IMR-90 (cell line): Measurements from ENCODE around the gene BANP. TPM values are rescaled to one million over a fixed set of nuclear protein-coding genes. Genes with fewer than 3 reads are reported as not detected.

ENCODE experiments used
- ATAC-seq: fragments of 200-7000 bp; cut with Tn5 transposase; 2 replicates; pipeline ENCODE4 v1.9.1; 2020; ENCODE audit warnings: low read depth, mild to moderate bottlenecking, moderate library complexity
- BruUV-seq: library from RNA; stranded (reverse); fragments of 400-500 nt; replicated peaks from 2 replicates; lab custom pipeline; 2021; lab: Mats Ljungman, UMichigan
- CTCF ChIA-PET: fragments of 300-600 bp; formaldehyde crosslinking; extraction: SDS; loops from one replicate; lab custom pipeline; 2021; ENCODE audit warnings: antibody characterized with exemption; lab: Yijun Ruan, JAX
- POLR2A ChIA-PET: fragments of 300-600 bp; sonication (Branson Sonifier 250); formaldehyde crosslinking; loops from one replicate; lab custom pipeline; 2022; ENCODE audit warnings: antibody characterized with exemption; ENCODE audit not compliant: unreplicated experiment; lab: Charles Lee
- DNase-seq: peaks from one replicate; pipeline ENCODE4 v3.0.0; 2013
- H2AFZ ChIP-seq: replicated peaks from 2 replicates; pipeline ENCODE3; 2013; ENCODE audit warnings: low read length, mild to moderate bottlenecking; ENCODE audit not compliant: poor library complexity
- H2AK5ac ChIP-seq: 2 replicates; pipeline ENCODE4 v1.6.1; 2013; ENCODE audit warnings: low read depth, low read length, inconsistent platforms
- H2AK9ac ChIP-seq: replicated peaks from 2 replicates; pipeline ENCODE3; 2013; ENCODE audit warnings: mild to moderate bottlenecking, low read depth, low read length, moderate library complexity; ENCODE audit not compliant: poor library complexity
- H2BK120ac ChIP-seq: 2 replicates; pipeline ENCODE4 v1.6.1; 2013; ENCODE audit warnings: low read depth, low read length, inconsistent platforms
- H2BK15ac ChIP-seq: 3 replicates; pipeline ENCODE4 v1.6.1; 2013; ENCODE audit warnings: low read depth, low read length, inconsistent platforms
- H2BK20ac ChIP-seq: 2 replicates; pipeline ENCODE4 v1.6.1; 2013; ENCODE audit warnings: low read depth, mild to moderate bottlenecking, inconsistent platforms, low read length, moderate library complexity
- H2BK5ac ChIP-seq: 2 replicates; pipeline ENCODE4 v1.6.1; 2013; ENCODE audit warnings: mild to moderate bottlenecking, low read depth, low read length, inconsistent platforms; ENCODE audit not compliant: poor library complexity, severe bottlenecking
- H3K14ac ChIP-seq: replicated peaks from 2 replicates; pipeline ENCODE4 v1.6.1; 2013; ENCODE audit warnings: low read depth, low read length, inconsistent platforms
- H3K18ac ChIP-seq: 2 replicates; pipeline ENCODE4 v1.6.1; 2013; ENCODE audit warnings: low read depth, low read length, control low read depth
- H3K23ac ChIP-seq: 2 replicates; pipeline ENCODE4 v1.6.1; 2013; ENCODE audit warnings: low read depth, low read length, inconsistent platforms
- H3K27ac ChIP-seq: 2 replicates; pipeline ENCODE4 v1.5.1; 2013; ENCODE audit warnings: mild to moderate bottlenecking, control low read depth, low read length; ENCODE audit not compliant: insufficient read depth
- H3K27me3 ChIP-seq: 2 replicates; pipeline ENCODE4 v1.6.1; 2013; ENCODE audit warnings: low read length; ENCODE audit not compliant: control insufficient read depth, insufficient read depth
- H3K36me3 ChIP-seq: 2 replicates; pipeline ENCODE4 v1.6.1; 2013; ENCODE audit warnings: low read length, mixed read lengths; ENCODE audit not compliant: control insufficient read depth, insufficient read depth
- H3K4ac ChIP-seq: 2 replicates; pipeline ENCODE4 v1.6.1; 2013; ENCODE audit warnings: low read depth, low read length, inconsistent platforms
- H3K4me1 ChIP-seq: 2 replicates; pipeline ENCODE4 v1.6.1; 2013; ENCODE audit warnings: low read length, mixed read lengths; ENCODE audit not compliant: control insufficient read depth, insufficient read depth
- H3K4me2 ChIP-seq: 2 replicates; pipeline ENCODE4 v1.6.1; 2013; ENCODE audit warnings: low read depth, mild to moderate bottlenecking, control low read depth, low read length, moderate library complexity
- H3K4me3 ChIP-seq: 2 replicates; pipeline ENCODE4 v1.5.1; 2013; ENCODE audit warnings: low read depth, mild to moderate bottlenecking, control low read depth, low read length, moderate library complexity; ENCODE audit not compliant: insufficient read depth
- H3K56ac ChIP-seq: 2 replicates; pipeline ENCODE4 v1.6.1; 2013; ENCODE audit warnings: low read length, inconsistent platforms; ENCODE audit not compliant: insufficient read depth; ENCODE audit errors: extremely low read depth
- H3K79me1 ChIP-seq, 2 experiments: 2 replicates each; pipeline ENCODE4 v1.6.1; 2013; ENCODE audit warnings: low read length in 2 of 2, inconsistent platforms in 1 of 2, low read depth in 1 of 2
- H3K9ac ChIP-seq: 2 replicates; pipeline ENCODE4 v1.6.1; 2013; ENCODE audit warnings: low read depth, low read length, control low read depth
- H3K9me1 ChIP-seq: 2 replicates; pipeline ENCODE4 v1.6.1; 2013; ENCODE audit warnings: low read length, inconsistent platforms; ENCODE audit not compliant: insufficient read depth
- H3K9me3 ChIP-seq: 2 replicates; pipeline ENCODE4 v1.6.1; 2013; ENCODE audit warnings: low read length; ENCODE audit not compliant: control insufficient read depth, insufficient read depth
- H4K20me1 ChIP-seq: 2 replicates; pipeline ENCODE4 v1.6.1; 2013; ENCODE audit warnings: low read length, inconsistent platforms; ENCODE audit not compliant: insufficient read depth
- H4K5ac ChIP-seq: 2 replicates; pipeline ENCODE4 v1.6.1; 2013; ENCODE audit warnings: mild to moderate bottlenecking, low read depth, low read length, control low read depth
- H4K8ac ChIP-seq, 2 experiments: 2 replicates each; pipeline ENCODE4 v1.6.1; 2013; ENCODE audit warnings: low read depth in 2 of 2, low read length in 2 of 2, control low read depth in 1 of 2, inconsistent platforms in 1 of 2
- H4K91ac ChIP-seq: 2 replicates; pipeline ENCODE4 v1.6.1; 2013; ENCODE audit warnings: low read depth, low read length, inconsistent platforms; ENCODE audit not compliant: insufficient read depth
- BHLHE40 ChIP-seq: fragments of 150-350 bp; IDR thresholded peaks from 2 replicates; pipeline ENCODE4 v1.6.1; 2016; ENCODE audit warnings: mild to moderate bottlenecking, low read depth, low read length
- CEBPB ChIP-seq: IDR thresholded peaks from 2 replicates; pipeline ENCODE4 v1.6.1; 2012; ENCODE audit warnings: low read depth, low read length, improper control_type of control experiment
- FOS ChIP-seq: fragments of 150-350 bp; IDR thresholded peaks from 2 replicates; pipeline ENCODE4 v1.6.1; 2016; ENCODE audit warnings: low read depth, low read length
- MAFK ChIP-seq: IDR thresholded peaks from 2 replicates; pipeline ENCODE4 v1.6.1; 2012; ENCODE audit warnings: low read depth, low read length, improper control_type of control experiment
- MAZ ChIP-seq: IDR thresholded peaks from 2 replicates; pipeline ENCODE4 v1.6.1; 2012; ENCODE audit warnings: low read depth, mild to moderate bottlenecking, low read length, improper control_type of control experiment, moderate library complexity, borderline replicate concordance
- MXI1 ChIP-seq: IDR thresholded peaks from 2 replicates; pipeline ENCODE4 v1.6.1; 2012; ENCODE audit warnings: low read depth, mild to moderate bottlenecking, low read length, moderate library complexity, borderline replicate concordance
- NFE2L2 ChIP-seq: fragments of 150-350 bp; IDR thresholded peaks from 2 replicates; pipeline ENCODE4 v1.6.1; 2016; ENCODE audit warnings: low read depth, mild to moderate bottlenecking, low read length
- POLR2A ChIP-seq: IDR thresholded peaks from 2 replicates; pipeline ENCODE4 v1.6.1; 2012; ENCODE audit warnings: mild to moderate bottlenecking, low read depth, low read length
- RAD21 ChIP-seq: IDR thresholded peaks from 2 replicates; pipeline ENCODE4 v1.6.1; 2012; ENCODE audit warnings: low read length, improper control_type of control experiment
- WGBS, 2 experiments: methylation state at CpG; one replicate each; pipeline versions ENCODE4 v1.1.5 to v1.1.7; 2013; ENCODE audit warnings: missing lambda C conversion rate in 2 of 2; ENCODE audit not compliant: insufficient read length in 1 of 2; ENCODE audit errors: extremely low coverage in 2 of 2; 5-methylcytosine and 5-hydroxymethylcytosine counted together
- dilution Hi-C: fragments of 300-500 bp; cut with HindIII; formaldehyde crosslinking; loops from one replicate; pipeline ENCODE4 v1.14.3; 2018; ENCODE audit warnings: low sequenced_read_pairs; ENCODE audit not compliant: unreplicated experiment
- in situ Hi-C: fragments of 300-500 bp; cut with MboI; formaldehyde crosslinking; loops from 3 replicates; pipeline ENCODE4 v1.14.3; 2019; ENCODE audit warnings: low sequenced_read_pairs, inconsistent platforms, mixed read lengths
- intact Hi-C: fragments of 100-400 bp; cut with micrococcal nuclease; formaldehyde crosslinking; loops from 2 replicates; pipeline ENCODE4 v1.10.0; 2022
- polyA plus RNA-seq, 3 experiments: library from polyadenylated mRNA; depleted of rRNA; stranded (reverse); fragments of >200 nt; gene quantifications; 2 replicates each; pipeline ENCODE4 v1.2.3, GENCODE V29; 2012; ENCODE audit warnings: low replicate concordance in 1 of 3
- total RNA-seq: library from RNA; depleted of rRNA; stranded (reverse); fragments of >200 nt; gene quantifications from 2 replicates; pipeline ENCODE4 v1.2.3, GENCODE V29; 2012
- TF ChIP-seq, protein P1 (sequence below): fragments of 150-350 bp; IDR thresholded peaks from 2 replicates; pipeline ENCODE4 v1.6.1; 2016; ENCODE audit warnings: low read depth, mild to moderate bottlenecking, low read length, moderate library complexity, borderline replicate concordance
- TF ChIP-seq, protein P2 (sequence below): conservative IDR thresholded peaks from 2 replicates; pipeline ENCODE4 v1.5.1; 2012; ENCODE audit warnings: mild to moderate bottlenecking, low read depth, low read length, improper control_type of control experiment

The BANP gene
- total and polyA plus RNA-seq, 2 of the 4 experiments (the other 2 are of a cell fraction) = 17.4 to 17.9 TPM

DNA sequence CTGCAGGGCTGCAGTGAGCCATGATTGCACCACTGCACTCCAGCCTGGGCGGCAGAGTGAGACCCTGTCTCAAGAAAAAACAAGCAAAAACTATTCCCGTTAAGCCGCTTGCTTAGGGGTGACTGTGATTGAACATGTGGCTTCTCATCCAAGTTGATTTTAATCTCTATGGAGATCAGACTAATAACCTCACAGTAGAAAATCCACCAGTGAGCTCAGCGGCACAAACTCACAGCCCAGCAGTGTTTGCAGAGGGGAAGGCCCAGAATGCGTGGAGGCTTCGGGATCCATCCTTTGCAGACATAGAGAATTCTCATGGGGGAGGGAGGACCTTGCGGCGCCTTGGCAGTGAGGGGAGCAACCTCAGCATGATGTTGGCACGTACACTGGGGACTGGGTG is 7.4 kb downstream of the BANP start:
- H3K23ac ChIP-seq = no peak overlapping the region
- H4K20me1 ChIP-seq = peaks cover 16% of the 10 kb centered on the region
- H3K4me3 ChIP-seq = no peak overlapping the region
- H3K9me1 ChIP-seq = peaks cover 17% of the 10 kb centered on the region
- H4K91ac ChIP-seq = no peak overlapping the region
- ChIA-PET CTCF (no interaction called here), POLR2A (no interaction called here)
- no peak overlapping the region for H3K9ac ChIP-seq
- peaks cover 4% of the 10 kb centered on the region for H3K36me3 ChIP-seq
- no peak overlapping the region for H3K56ac ChIP-seq
- intact Hi-C loops (loop anchor here (10.0 kb wide), 3 partner anchors 346 to 606 kb away; partner anchors contain the start of gene ZNF469), dilution Hi-C loops (no loop called here), in situ Hi-C loops (no loop called here)
- no peak overlapping the region for H3K4ac ChIP-seq
- no TSS peak for BruUV-seq
- TF ChIP-seq FOS (no peak), MAFK (no peak), RAD21 (no peak), NFE2L2 (no peak), CEBPB (no peak), POLR2A (no peak), MXI1 (no peak), BHLHE40 (no peak), MAZ (no peak)
- TF ChIP-seq, protein P1, sequence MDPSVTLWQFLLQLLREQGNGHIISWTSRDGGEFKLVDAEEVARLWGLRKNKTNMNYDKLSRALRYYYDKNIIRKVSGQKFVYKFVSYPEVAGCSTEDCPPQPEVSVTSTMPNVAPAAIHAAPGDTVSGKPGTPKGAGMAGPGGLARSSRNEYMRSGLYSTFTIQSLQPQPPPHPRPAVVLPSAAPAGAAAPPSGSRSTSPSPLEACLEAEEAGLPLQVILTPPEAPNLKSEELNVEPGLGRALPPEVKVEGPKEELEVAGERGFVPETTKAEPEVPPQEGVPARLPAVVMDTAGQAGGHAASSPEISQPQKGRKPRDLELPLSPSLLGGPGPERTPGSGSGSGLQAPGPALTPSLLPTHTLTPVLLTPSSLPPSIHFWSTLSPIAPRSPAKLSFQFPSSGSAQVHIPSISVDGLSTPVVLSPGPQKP = no peak
- TF ChIP-seq, protein P2, sequence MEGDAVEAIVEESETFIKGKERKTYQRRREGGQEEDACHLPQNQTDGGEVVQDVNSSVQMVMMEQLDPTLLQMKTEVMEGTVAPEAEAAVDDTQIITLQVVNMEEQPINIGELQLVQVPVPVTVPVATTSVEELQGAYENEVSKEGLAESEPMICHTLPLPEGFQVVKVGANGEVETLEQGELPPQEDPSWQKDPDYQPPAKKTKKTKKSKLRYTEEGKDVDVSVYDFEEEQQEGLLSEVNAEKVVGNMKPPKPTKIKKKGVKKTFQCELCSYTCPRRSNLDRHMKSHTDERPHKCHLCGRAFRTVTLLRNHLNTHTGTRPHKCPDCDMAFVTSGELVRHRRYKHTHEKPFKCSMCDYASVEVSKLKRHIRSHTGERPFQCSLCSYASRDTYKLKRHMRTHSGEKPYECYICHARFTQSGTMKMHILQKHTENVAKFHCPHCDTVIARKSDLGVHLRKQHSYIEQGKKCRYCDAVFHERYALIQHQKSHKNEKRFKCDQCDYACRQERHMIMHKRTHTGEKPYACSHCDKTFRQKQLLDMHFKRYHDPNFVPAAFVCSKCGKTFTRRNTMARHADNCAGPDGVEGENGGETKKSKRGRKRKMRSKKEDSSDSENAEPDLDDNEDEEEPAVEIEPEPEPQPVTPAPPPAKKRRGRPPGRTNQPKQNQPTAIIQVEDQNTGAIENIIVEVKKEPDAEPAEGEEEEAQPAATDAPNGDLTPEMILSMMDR = no peak
- DNase-seq = no peak
- H3K14ac ChIP-seq = no peak overlapping the region
- WGBS, 2 experiments = 100% methylated on average over 4 of the region's 9 CpGs; no CpG with 5 or more reads in 1 of the 2 experiments
- H4K8ac ChIP-seq = no peak overlapping the region
- no peak overlapping the region for H3K4me2 ChIP-seq
- ATAC-seq = no peak
- H3K79me1 ChIP-seq = peaks cover 27 to 96% of the 10 kb centered on the region in 2 experiments
- no peaks in the 10 kb centered on the region for H3K27me3 ChIP-seq
- H2BK5ac ChIP-seq = no peak overlapping the region
- no peak overlapping the region for H3K18ac ChIP-seq
- no peak overlapping the region; the same call in 1 of the 2 replicates for H2BK120ac ChIP-seq
- H2AK5ac ChIP-seq = no peak overlapping the region
- H3K9me3 ChIP-seq = no peaks in the 10 kb centered on the region
- H2AK9ac ChIP-seq = no peak overlapping the region
- H3K27ac ChIP-seq = no peak overlapping the region
- H4K5ac ChIP-seq = no peak overlapping the region
- H3K4me1 ChIP-seq = peaks cover 29% of the 10 kb centered on the region
- no peak overlapping the region for H2BK20ac ChIP-seq
- peak overlapping the region; percentile 53 for H2AFZ ChIP-seq
- H2BK15ac ChIP-seq = no peak overlapping the region
